ENCODE results near the gene CCDC88A. TPM values are rescaled to one million over a fixed set of nuclear protein-coding genes. Genes with fewer than 3 reads are reported as not detected.

Gene CCDC88A
- polyA plus RNA-seq, 1 of the 3 experiments (the other 2 are of a cell fraction) = 7.0 TPM

GRCh38 chr2:55438391-55439100, 18.9 kb upstream of the CCDC88A start:
- TF ChIP-seq TEAD4 (IDR thresholded peaks at IDR 0.05; ENCODE audit: borderline replicate concordance, insufficient read depth) (no peak), USF2 (IDR thresholded peaks at IDR 0.05; ENCODE audit: borderline replicate concordance, low read depth, low read length) (no peak), MAX (IDR thresholded peaks at IDR 0.05; ENCODE audit: low read depth) (no peak), PBX3 (IDR thresholded peaks at IDR 0.05) (no peak), ZBTB33 (IDR thresholded peaks at IDR 0.05; ENCODE audit: borderline replicate concordance, low read depth) (no peak), EZH2phosphoT487 (IDR thresholded peaks at IDR 0.05; ENCODE audit: borderline replicate concordance, low read depth) (no peak), CTCF (IDR thresholded peaks at IDR 0.05) (no peak), ELF1 (IDR thresholded peaks at IDR 0.05) (no peak), TAF1 (IDR thresholded peaks at IDR 0.05; ENCODE audit: borderline replicate concordance, low read depth, low read length) (no peak), SMC3 (IDR thresholded peaks at IDR 0.05; ENCODE audit: low read depth, low read length) (no peak), FOXM1 (IDR thresholded peaks at IDR 0.05; ENCODE audit: low read depth) (no peak), NFIC (IDR thresholded peaks at IDR 0.05; ENCODE audit: borderline replicate concordance) (no peak), SIN3A (IDR thresholded peaks at IDR 0.05; ENCODE audit: borderline replicate concordance, low read depth, low read length) (no peak), EP300 (IDR thresholded peaks at IDR 0.05; ENCODE audit: borderline replicate concordance in 1 of 2, low read depth in 1 of 2, low read length in 1 of 2) (no peak), MEF2A (IDR thresholded peaks at IDR 0.05; ENCODE audit: borderline replicate concordance, low read depth) (no peak), GABPA (IDR thresholded peaks at IDR 0.05; ENCODE audit: low read depth) (no peak), CHD2 (IDR thresholded peaks at IDR 0.05; ENCODE audit: low read length, partially characterized antibody) (no peak), NRF1 (IDR thresholded peaks at IDR 0.05; ENCODE audit: low read depth, low read length) (no peak)
- Histone ChIP-seq H3K4me1 (ENCODE audit: control insufficient read depth in 1 of 2, insufficient read depth in 2 of 2, low read depth in 1 of 2, low read length in 1 of 2) (no peaks in the 10 kb centered on the region), H3K9me3 (no peaks in the 10 kb centered on the region), H3K36me3 (replicated peaks in 1 of 2; ENCODE audit: control insufficient read depth in 1 of 2, insufficient read depth in 2 of 2, low read length in 1 of 2) (no peaks in the 10 kb centered on the region), H3K9ac (no peak overlapping the region), H3K4me3 (ENCODE audit: low read depth in 2 of 2, low read length in 1 of 2) (no peak overlapping the region), H3K79me2 (ENCODE audit: insufficient read depth) (no peaks in the 10 kb centered on the region), H4K20me1 (ENCODE audit: insufficient read depth) (no peaks in the 10 kb centered on the region), H3K9me2 (no peaks in the 10 kb centered on the region), H3K27me3 (ENCODE audit: insufficient read depth) (no peaks in the 10 kb centered on the region), H2AFZ (ENCODE audit: low read depth) (no peak overlapping the region), H3F3A (replicated peaks; ENCODE audit: insufficient read depth) (no peaks in the 10 kb centered on the region), H3K27ac (ENCODE audit: low read depth in 2 of 2, low read length in 1 of 2) (no peak overlapping the region), H3K4me2 (no peak overlapping the region)
- WGBS (ENCODE audit: low lambda C conversion rate) = 62% methylated on average over 7 of the region's 8 CpGs
- POLR2A ChIA-PET = no interaction called here
- CTCF ChIA-PET = no interaction called here
- DNase-seq = no peak
